IPS-NIHi7 (cell line): ENCODE data around the gene NNMT.

Experiments
- DNase-seq: peaks from one replicate; pipeline ENCODE4 v3.0.0; 2012; ENCODE audit warnings: mixed read lengths; ENCODE audit errors: extremely low spot score

The NNMT gene

GRCh38 chr11:114295676-114296604, at the start of gene NNMT:
NNMT (plus strand) TSS chr11:114296399; CDS start chr11:114296557, 158 bp downstream.
- DNase-seq = no peak

DNA sequence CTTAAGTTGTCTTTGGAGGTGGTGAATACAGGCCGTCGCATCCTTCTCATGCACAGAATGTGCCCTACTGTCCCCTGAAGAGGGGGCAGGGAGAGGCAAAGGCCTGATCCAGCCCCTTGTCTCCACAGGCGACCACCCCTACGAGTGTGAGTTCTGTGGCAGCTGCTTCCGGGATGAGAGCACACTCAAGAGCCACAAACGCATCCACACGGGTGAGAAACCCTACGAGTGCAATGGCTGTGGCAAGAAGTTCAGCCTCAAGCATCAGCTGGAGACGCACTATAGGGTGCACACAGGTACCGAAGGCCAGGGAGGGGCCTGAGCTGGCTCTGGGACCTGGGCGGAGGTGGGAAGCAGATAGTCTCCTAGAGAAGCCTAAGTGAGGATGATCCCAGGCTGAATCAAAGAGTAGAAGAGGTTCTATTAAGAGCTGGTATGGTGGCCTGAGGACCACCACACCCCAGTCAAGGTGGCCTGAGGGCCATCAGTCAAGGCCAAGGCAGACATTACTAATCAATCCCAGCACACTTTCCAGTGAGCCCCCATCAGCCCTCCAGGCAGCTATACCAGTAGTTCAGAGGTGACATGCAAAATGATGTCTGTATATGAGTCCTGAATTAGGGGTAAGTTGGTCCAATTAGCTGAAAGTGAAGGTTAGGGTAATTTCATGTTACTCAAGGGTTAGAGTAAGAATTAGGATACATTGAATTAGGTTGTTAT, 49.0 kb upstream of the NNMT start:
- DNase-seq = no peak

DNA sequence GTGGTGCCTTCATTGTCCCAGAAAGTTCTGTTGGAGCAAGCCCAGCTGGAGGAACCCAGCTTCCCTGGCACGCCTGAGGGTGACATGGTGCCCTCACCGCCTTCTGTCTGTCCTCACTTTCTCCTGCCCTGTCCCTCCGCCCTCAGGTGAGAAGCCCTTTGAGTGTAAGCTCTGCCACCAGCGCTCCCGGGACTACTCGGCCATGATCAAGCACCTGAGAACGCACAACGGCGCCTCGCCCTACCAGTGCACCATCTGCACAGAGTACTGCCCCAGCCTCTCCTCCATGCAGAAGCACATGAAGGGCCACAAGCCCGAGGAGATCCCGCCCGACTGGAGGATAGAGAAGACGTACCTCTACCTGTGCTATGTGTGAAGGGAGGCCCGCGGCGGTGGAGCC, 46.0 kb upstream of the NNMT start:
- no peak for DNase-seq

- DNase-seq = peak; percentile 48
Measured at GRCh38 chr11:114250993-114251814, 45.0 kb upstream of the NNMT start.

- DNase-seq = peak; percentile 82
Measured at GRCh38 chr11:114251815-114252337, 44.3 kb upstream of the NNMT start.

DNA sequence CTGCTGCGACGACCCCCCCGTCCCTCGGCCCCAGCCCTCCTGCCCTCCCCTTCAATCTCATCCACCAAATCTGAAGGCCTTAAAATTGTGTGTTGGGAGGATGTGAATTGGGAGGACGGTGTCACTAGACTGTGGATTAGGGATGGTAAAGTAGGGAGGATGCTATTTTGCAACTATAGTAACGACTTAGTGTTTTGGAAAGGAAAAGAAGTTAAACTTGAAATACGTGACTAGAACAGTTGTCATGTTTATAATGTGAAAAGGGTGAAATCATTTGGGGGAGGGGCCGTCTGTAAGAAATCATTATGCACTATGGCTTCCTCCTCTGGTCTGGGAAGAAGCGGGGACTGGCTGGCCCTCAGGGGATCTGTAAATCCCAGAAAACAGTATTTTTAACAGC, 43.4 kb upstream of the NNMT start:
- DNase-seq = no peak

DNA sequence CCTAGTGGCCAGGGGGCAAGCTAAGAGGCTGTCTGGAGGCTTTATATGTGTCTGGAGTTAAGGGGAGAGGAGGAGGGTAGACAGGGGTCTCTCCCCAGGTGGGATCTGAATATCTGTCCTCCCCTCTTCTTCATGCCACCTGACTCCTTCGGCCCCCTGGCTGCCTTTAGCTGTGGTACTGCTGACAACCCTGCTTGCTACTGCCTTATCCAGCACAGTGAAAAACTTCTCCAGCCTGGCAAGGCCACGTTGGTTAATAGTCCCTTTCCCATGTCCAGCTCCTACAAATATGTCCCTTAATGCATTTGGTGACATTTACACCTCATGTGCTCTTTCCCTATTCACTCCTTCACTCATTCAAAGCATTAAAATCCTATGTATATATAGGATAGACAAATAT, 42.4 kb upstream of the NNMT start:
- no peak for DNase-seq

- no peak for DNase-seq
Measured at GRCh38 chr11:114254571-114255146, 41.5 kb upstream of the NNMT start.

GRCh38 chr11:114255289-114255688, 40.9 kb upstream of the NNMT start:
- DNase-seq = no peak

DNA sequence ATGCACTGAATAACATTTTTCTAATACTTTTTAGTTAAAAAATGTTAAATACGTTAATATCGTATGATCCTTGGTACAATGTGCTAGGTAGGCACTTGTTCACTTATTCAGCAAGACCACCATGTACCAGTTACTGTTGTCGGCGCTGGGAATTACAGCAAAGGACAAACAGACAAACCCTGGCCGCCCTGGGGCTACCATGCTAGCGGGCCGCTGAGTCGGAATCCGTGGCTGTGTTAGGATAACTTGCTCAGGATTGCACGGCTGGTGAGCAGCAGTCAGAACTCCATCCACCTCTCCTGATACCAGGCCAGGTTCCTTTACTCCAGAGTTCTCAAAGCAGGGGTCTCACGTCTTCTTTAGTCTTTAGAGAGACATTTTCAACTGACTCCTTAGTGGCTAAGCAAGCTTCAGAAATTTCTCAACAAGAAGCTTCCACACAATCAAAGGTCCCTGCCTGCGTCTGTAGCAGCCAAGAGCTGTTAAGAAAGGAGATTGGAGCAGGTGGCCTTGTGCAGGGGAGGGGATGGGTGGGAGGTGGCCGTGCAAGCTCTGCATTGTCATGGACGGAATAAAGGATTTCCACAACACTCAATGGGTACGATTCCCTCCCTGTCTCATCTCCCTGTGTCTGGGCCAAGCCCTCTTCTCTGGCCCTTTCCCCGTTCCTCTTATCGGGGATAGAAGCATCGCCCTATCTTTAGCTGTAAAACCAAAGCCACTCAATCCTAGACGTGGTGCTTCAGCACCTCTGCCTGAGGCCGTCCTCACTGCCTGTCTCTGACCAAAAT, 39.8 kb upstream of the NNMT start:
- no peak for DNase-seq

DNA sequence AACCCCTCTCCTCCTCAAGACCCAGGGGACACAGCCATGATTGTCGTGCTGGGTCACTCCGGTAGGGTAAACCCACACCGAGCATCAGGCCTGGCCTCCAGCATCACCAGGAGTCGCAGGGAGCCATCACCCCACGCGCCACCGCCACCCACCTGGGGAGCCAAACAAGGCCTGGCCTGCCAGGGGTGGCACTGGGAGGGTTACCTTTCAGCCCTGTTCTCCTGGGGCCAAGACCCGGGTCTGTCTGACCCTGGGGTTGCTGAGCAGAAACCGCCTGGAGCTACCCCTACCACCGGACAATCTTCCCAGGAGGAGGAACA, 39.3 kb upstream of the NNMT start:
- no peak for DNase-seq

DNA sequence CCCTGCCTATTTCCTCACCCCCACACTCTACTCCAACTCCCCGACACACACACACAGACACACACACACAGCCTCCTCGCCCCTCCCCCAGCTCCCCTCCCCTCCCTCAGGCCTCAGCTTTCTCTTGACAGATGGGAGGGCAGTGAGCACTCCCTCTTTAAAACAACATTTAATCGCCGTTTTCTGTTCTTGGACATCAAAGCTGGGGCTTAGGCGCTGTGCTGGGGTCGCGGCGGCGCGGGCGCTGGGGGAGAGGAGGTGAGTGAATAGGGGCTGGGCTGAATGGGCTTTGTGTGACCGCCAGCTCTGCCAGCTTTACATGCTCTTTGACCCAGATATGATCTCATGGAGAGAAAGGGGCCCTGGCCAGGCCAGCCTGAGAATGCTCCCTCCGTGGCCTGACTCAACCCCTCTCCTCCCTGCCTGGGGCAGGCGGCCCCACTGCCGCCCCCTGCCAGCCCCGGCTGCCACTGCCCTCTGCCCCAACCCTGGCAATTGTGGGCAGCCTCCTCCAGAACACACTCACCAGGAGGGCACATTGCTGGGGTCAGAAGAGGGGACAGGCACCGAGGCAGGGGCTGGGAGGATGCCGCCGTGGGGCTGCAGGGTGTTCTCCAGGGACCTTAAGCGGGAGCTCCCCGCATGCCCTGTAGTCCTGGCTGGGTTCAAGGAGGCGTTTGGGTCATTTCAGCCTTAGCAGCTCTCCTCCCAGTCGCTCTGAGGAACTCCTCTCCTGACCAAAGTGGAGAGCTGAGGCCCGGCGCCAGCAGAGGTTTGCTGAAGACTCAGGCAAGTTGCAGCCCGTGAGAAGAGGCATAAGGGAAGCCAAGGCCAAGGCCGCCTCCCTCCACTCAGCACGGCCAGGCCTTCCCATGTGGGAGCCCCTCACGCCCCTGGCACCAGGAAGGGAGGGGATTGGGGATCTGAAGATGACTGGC, 38.3 kb upstream of the NNMT start:
- DNase-seq = peak; percentile 48

- DNase-seq = no peak
Measured at GRCh38 chr11:114258696-114259095, 37.5 kb upstream of the NNMT start.

DNA sequence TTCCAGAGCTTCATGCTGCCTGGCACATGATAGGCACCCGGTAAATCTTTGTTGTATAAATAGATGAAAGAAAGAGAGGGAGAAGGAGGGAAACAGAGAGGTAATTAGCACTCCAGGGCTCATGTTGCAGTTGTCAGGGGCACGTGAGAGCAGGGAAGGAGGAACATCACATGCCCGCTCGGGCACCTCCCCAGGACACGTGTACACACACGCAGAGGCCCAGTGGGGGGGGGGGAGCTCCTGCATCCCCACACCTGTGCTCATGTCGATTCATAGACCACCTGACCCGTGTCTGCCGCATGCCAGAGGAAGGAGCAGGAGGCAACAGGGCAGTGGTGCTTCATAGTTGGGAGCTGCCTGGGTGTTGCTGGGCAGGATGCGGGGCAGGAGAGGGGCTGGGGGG, 37.1 kb upstream of the NNMT start:
- DNase-seq = no peak

GRCh38 chr11:114259551-114259983, 36.6 kb upstream of the NNMT start:
- no peak for DNase-seq

GRCh38 chr11:114260077-114260476, 36.1 kb upstream of the NNMT start:
- no peak for DNase-seq

DNA sequence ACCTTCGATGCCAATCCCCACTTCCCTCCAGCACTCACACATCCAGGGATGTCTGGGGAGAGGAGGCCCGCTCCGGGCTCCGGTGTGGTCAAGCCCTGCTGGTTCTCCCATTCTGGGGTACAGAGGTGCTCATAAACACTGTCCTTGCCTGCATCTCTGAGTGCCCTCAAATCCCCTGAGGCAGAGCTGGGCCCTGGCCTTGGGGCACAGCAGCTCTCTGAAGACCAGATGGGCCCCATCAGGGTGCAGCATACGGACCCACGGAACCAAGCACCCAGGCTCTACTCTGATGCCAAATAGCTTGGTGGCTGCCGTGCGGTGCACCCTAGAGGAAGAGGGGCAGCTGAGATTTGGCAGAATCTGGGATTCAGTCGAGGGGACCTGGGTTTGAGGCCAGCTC, 35.7 kb upstream of the NNMT start:
- no peak for DNase-seq

- DNase-seq = no peak
Measured at GRCh38 chr11:114261791-114262190, 34.4 kb upstream of the NNMT start.

DNA sequence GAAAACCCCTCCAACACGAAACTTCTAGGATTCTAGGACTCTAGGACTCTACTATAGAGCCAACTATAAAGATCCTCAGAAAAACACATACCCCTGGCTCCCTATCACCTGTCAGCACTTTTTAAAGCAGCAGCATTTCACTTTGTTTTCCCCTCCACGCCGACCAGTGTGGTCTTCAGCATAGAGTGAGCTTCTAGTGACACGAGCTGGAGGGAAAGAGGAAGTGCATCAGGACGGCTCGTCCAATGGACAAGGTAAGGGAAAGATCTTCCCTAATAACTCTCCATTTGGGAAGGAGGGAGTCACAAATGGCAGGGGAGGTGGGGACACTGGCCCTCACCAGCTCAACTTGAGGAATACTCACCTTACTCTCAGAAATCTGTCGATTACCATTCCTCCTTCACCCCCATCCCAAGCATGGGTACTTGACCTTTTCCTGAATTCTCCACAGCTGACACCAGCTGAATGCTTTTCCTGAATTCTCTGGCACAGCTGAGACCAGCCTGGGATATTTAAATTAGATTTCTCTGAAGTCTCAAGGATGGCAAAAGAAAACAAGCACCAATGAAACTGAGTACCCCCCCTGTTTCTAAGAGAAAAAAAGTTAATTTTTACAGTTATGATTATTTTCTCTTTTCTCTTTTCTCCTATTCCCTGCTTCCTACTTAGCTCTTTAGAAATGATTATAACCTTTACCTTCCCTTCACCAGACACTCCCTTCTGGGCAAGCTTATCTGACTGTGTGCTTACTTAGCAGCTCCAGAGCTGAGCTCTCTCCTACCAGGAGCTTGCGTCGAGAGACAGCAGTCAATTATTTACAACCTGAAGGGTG, 33.3 kb upstream of the NNMT start:
- DNase-seq = peak; percentile 67
